Hepatocyte (in vitro differentiated cells): Measurements from ENCODE around the gene CCNO.

Experiments used
- CTCF ChIP-seq: fragments of 200-600 bp; sonication (generic); IDR thresholded peaks from 2 replicates; pipeline ENCODE4 v1.5.1; 2016; ENCODE audit warnings: antibody characterized with exemption, mild to moderate bottlenecking; ENCODE audit not compliant: poor library complexity
- EZH2 ChIP-seq: fragments of 200-600 bp; sonication (generic); IDR thresholded peaks from 2 replicates; pipeline ENCODE4 v1.6.1; 2016; ENCODE audit warnings: antibody characterized with exemption, mild to moderate bottlenecking, borderline replicate concordance

- TF ChIP-seq CTCF (no peak), EZH2 (no peak)
These were observed 8.3 kb upstream of the CCNO start for GRCh38 chr5:55241746-55242145.
